ENCODE data around the gene RIT1.

The RIT1 gene

DNA sequence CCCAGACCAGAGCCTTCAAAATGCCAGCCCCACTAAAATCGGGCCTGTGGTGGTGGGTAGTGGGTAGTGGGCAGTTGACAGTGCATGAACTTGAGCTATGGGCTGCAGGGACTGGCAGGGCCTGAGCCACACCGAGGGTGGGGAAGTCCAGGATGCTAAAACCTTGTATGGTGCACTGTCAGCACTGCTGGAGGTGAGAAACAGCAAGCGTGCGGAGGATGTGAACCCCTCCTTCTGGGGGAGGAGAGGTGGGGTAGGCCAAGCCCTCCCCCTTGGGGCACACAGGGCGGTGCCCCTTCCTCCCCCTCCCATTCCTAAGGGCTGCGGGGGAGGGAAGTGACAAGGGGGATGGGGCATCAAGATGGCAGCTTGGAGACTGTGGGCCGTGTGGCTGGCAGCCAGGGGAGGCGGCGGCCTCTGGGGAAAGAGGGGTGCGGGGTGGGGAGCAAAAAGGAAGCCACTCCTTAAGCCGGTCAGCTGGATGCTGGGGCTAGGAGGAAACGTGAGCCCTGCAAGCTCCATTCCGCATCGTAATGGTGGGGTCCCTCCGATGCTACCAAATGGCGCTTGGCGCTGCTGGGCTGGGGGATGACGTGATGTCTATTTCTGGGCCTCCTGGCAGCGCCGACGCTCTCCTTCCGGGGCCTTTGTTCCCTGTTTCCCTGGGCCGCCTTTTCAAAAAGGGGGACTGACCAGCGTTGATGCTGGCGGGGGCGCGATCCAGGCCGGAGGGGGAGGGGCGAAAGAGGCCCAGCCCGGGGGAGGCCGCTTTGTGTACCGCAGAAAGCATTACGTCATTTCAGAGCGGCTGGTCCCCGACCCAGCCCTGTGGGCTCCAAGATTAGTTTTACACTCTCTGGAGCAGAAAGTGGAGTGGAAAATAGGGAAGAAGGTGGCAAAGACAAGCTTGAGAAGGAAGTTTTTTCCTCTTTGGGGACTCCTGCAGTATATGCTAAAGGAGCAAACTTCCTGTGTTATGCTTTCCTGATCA lies 51.0 kb downstream of the RIT1 start:
- TF ChIP-seq, protein P1, sequence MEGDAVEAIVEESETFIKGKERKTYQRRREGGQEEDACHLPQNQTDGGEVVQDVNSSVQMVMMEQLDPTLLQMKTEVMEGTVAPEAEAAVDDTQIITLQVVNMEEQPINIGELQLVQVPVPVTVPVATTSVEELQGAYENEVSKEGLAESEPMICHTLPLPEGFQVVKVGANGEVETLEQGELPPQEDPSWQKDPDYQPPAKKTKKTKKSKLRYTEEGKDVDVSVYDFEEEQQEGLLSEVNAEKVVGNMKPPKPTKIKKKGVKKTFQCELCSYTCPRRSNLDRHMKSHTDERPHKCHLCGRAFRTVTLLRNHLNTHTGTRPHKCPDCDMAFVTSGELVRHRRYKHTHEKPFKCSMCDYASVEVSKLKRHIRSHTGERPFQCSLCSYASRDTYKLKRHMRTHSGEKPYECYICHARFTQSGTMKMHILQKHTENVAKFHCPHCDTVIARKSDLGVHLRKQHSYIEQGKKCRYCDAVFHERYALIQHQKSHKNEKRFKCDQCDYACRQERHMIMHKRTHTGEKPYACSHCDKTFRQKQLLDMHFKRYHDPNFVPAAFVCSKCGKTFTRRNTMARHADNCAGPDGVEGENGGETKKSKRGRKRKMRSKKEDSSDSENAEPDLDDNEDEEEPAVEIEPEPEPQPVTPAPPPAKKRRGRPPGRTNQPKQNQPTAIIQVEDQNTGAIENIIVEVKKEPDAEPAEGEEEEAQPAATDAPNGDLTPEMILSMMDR (conservative IDR thresholded peaks at IDR 0.05; ENCODE audit: control insufficient read depth, insufficient read depth, low read depth, low read length): no peak
- H3K4me3 ChIP-seq (ENCODE audit: control insufficient read depth, low read depth, low read length): peak overlapping the region; percentile 65
- DNase-seq (ENCODE audit: low read depth): peak; percentile 74

DNA sequence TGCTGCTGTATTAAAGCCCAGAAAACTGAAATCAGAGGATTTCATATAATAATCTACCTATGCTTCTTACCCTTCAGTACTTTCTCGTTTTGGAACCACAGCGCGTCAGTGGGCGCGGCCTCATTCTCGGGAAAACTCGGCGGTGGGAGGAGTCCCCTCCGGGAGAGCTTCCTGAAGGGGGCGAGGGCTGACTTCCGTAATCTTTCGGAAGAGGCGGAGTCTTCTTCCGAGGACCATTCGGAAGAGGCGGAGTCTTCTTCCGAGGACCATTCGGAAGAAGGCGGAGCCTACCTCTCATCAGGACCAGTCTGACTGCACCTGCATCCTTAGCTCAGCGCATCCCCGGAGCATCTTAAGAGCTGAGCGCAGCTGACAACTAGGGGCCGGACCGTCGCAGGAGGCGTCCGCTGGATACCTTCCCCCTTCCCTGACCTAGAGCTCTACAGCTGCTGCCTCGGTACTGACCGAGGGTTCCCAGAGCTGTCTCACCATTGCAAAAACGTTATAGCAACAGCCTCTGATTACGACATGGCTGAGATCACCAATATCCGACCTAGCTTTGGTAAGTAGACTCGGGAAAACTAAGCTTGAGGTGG lies 51.8 kb downstream of the RIT1 start, which contains the start of gene SYT11:
TSS of gene SYT11 (plus strand) at position 334 of the 596 bp plus-strand sequence. CDS start at position 529, 195 bp downstream.
- DNase-seq (ENCODE audit: low read depth): peak; percentile 93
- TF ChIP-seq, protein P1 (conservative IDR thresholded peaks at IDR 0.05; ENCODE audit: control insufficient read depth, insufficient read depth, low read depth, low read length): no peak
- peak within 1 kb of the TSS; percentile 65 for H3K4me3 ChIP-seq (ENCODE audit: control insufficient read depth, low read depth, low read length)

DNA sequence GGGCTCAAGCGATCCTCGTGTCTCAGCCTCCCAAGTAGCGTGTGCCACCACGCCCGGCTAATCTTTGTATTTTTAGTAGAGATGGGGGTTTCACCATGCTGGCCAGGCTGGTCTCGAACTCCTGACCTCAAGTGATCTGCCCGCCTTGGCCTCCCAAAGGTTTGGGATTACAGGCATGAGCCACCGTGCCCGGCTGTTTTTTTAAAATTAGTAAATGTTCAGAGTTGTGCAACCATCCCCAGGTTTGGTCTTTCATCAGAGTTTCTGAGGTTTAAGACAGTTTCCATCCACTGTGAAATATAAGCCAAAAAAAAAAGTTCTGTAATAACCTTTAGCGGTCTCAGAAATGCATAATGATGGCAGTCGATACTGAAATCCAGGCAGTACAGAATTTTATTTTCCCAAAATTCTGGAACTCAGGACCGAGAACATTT lies 52.3 kb downstream of the RIT1 start:
- DNase-seq (ENCODE audit: low read depth): peak; percentile 78
- TF ChIP-seq, protein P1 (conservative IDR thresholded peaks at IDR 0.05; ENCODE audit: control insufficient read depth, insufficient read depth, low read depth, low read length): no peak
- H3K4me3 ChIP-seq (ENCODE audit: control insufficient read depth, low read depth, low read length): peak overlapping the region; percentile 65

DNA sequence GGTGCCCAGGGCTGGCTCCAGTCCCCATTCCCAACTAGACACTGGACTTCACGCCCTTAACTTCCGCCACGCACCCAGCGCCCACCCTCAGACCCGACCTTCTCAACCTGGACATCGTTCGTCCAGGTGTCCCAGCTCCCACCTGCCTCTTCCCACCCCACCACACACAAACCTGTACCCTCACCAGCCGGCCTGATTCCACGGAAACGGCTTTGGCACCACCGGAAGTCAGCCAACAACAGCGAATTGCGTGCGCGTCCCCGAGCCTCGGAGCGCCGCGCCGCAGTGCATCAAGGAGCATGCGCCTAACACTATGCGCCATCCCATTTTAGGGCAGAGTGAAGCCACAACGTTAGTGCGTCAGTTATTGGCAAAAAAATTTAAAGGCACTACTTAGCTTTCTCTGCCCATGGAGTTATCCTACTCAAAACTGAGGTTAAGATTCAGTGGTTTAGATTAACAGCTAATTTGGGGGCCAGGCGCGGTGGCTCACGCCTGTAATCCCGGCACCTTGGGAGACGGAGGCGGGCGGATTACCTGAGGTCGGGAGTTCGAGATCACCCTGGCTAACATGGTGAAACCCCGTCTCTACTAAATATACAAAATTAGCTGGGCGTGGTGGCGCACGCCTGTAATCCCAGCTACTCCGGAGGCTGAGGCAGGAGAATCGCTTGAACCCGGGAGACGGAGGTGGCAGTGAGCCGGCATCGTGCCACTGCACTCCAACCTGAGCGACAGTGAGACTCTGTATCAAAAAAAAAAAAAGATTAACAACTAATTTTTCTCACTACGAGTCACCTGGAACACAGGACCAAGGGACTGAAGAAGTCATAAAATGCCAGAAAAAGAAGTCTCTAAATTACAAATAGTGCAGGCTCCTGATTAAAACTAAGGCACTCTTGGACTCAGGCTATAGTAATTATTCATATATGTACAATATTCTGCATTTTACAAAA lies 53.9 kb downstream of the RIT1 start, which contains the start of gene GON4L:
TSS of gene GON4L (minus strand) at position 240 of the 956 bp plus-strand sequence. CDS start 3,434 bp downstream, outside the sequence.
- DNase-seq (ENCODE audit: low read depth): peak; percentile 90
- TF ChIP-seq, protein P1 (conservative IDR thresholded peaks at IDR 0.05; ENCODE audit: control insufficient read depth, insufficient read depth, low read depth, low read length): no peak
- H3K4me3 ChIP-seq (ENCODE audit: control insufficient read depth, low read depth, low read length): peak within 1 kb of the TSS; percentile 96

DNA sequence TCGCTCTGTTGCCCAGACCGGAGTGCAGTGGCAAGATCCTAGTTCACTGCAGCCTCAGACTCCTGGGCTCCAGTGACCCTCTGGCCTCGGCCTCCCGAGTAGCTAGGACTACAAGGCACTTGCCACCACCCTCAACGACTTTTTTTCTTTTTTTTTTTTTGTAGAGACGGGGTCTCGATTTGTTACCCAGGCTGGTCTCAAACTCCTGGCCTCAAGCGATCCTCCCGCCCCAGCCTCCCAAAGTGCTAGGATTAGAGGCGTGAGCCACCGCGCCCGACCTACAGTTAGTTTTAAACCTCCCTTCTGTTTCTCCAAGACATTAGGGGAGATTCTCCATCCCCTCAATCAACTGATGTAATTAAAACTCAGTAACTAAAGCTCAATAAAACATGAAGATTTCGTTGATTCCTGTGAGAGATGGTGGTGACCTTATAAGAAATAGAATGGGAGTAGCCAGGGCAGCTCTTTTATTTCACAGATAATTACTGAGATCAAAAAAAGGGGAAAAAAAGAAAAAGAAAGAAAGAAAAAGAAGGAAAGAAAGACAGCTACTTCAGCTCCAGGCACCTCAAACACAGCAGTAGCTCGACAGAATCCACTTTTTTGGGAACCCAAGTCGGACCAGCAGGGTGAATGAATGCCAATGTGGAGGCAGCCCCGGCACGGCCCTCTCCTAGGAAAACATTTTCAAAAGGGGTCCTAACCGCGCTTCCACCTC lies 54.7 kb downstream of the RIT1 start:
- peak overlapping the region; percentile 96 for H3K4me3 ChIP-seq (ENCODE audit: control insufficient read depth, low read depth, low read length)
- TF ChIP-seq, protein P1 (conservative IDR thresholded peaks at IDR 0.05; ENCODE audit: control insufficient read depth, insufficient read depth, low read depth, low read length): no peak
- DNase-seq (ENCODE audit: low read depth): no peak

All from fibroblast of mammary gland (primary cell).